Measurements from ENCODE around the gene AADAC. TPM values are rescaled to one million over a fixed set of nuclear protein-coding genes. Genes with fewer than 3 reads are reported as not detected.

Gene AADAC
- total RNA-seq, 4 donors from 2014 or later, result 9.9 to 239 (median 67.4) TPM

DNA sequence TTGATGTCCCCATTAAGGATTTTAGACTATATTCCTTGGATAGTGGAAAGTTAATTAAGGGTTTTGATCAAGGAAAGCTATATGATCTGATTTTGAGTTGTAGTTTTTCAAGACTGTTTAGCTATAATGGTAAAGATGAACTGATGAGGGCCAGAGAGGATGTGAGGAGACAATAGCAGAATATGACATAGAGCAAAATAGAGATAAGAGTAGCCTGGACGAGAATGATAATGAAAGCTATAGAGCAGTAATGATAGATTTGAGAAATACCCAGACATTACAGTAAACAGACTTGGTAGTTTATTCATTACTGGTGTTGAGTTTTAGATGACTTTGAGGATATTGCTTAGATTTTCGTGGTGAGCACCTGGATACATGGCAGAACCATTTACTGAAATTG, 63.4 kb downstream of the AADAC start:
- H3K27ac ChIP-seq, result no peak overlapping the region
- H3K4me3 ChIP-seq, result no peak overlapping the region
- no peaks in the 10 kb centered on the region for H3K36me3 ChIP-seq
- no peaks in the 10 kb centered on the region for H3K9me3 ChIP-seq
- TF ChIP-seq POLR2A (IDR thresholded peaks at IDR 0.05), result no peak
- TF ChIP-seq, protein P1, sequence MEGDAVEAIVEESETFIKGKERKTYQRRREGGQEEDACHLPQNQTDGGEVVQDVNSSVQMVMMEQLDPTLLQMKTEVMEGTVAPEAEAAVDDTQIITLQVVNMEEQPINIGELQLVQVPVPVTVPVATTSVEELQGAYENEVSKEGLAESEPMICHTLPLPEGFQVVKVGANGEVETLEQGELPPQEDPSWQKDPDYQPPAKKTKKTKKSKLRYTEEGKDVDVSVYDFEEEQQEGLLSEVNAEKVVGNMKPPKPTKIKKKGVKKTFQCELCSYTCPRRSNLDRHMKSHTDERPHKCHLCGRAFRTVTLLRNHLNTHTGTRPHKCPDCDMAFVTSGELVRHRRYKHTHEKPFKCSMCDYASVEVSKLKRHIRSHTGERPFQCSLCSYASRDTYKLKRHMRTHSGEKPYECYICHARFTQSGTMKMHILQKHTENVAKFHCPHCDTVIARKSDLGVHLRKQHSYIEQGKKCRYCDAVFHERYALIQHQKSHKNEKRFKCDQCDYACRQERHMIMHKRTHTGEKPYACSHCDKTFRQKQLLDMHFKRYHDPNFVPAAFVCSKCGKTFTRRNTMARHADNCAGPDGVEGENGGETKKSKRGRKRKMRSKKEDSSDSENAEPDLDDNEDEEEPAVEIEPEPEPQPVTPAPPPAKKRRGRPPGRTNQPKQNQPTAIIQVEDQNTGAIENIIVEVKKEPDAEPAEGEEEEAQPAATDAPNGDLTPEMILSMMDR (IDR thresholded peaks at IDR 0.05), result no peak
- peaks cover 0 to 4% (median 0%) of the 10 kb centered on the region in 4 donors for H3K4me1 ChIP-seq
- H3K27me3 ChIP-seq, result no peaks in the 10 kb centered on the region
- DNase-seq, result no peak

Other genes starting within 250 kb of the AADAC start
- 1 to 10 TPM in 1 of 4 donors, under 1 TPM in 1, not detected in 2; 0.66 to 1.3 TPM for gene AADACL2, start 80.2 kb upstream of the AADAC start, total RNA-seq
- 1 to 10 TPM in 1 of 4 donors, under 1 TPM in 2, not detected in 1; 0.35 to 1.3 (median 0.57) TPM for gene SUCNR1, start 59.5 kb downstream of the AADAC start, total RNA-seq

Measured in Peyer's patch (tissue), 4 donors.